K562 (cell line): ENCODE results near the gene KATNB1. TPM values are rescaled to one million over a fixed set of nuclear protein-coding genes. Genes with fewer than 3 reads are reported as not detected.

Experiments used
- CBFA2T2 ChIP-seq: fragments of 450-650 bp; conservative IDR thresholded peaks from 2 replicates; pipeline ENCODE4 v1.6.1; 2017; ENCODE audit warnings: mild to moderate bottlenecking
- ELF2 ChIP-seq: fragments of 250-450 bp; sonication (Bioruptor Pico); IDR thresholded peaks from 2 replicates; pipeline ENCODE4 v1.5.0; 2021; ENCODE audit warnings: mild to moderate bottlenecking
- HDAC1 ChIP-seq, 2 experiments: fragments of 450-650 bp; IDR thresholded peaks; 2 replicates each; pipeline ENCODE4 v1.6.1; 2016 to 2017; ENCODE audit warnings: inconsistent platforms in 1 of 2, mild to moderate bottlenecking in 1 of 2, moderate library complexity in 1 of 2
- HDAC3 ChIP-seq: fragments of 450-650 bp; IDR thresholded peaks from 2 replicates; pipeline ENCODE4 v1.6.1; 2018; ENCODE audit warnings: borderline replicate concordance, mild to moderate bottlenecking, moderate library complexity; ENCODE audit not compliant: partially characterized antibody
- HDAC8 ChIP-seq: fragments of 450-650 bp; IDR thresholded peaks from 2 replicates; pipeline ENCODE4 v1.6.1; 2016; ENCODE audit warnings: mild to moderate bottlenecking, missing genetic modification characterization, moderate library complexity, missing compliant biosample characterization
- HMGXB4 ChIP-seq: sonication (generic); formaldehyde crosslinking; IDR thresholded peaks from 2 replicates; pipeline ENCODE4 v1.8.1; 2023; ENCODE audit warnings: mild to moderate bottlenecking, missing genetic modification reagents
- NFATC3 ChIP-seq: fragments of 450-650 bp; IDR thresholded peaks from 2 replicates; pipeline ENCODE4 v1.6.1; 2017; ENCODE audit warnings: mild to moderate bottlenecking
- NFIX ChIP-seq: fragments of 250-450 bp; sonication (Bioruptor Pico); IDR thresholded peaks from 2 replicates; pipeline ENCODE4 v1.4.0; 2020; ENCODE audit warnings: low read depth, mild to moderate bottlenecking, moderate library complexity
- RNF219 ChIP-seq: fragments of 250-450 bp; sonication (Bioruptor Pico); IDR thresholded peaks from 2 replicates; pipeline ENCODE4 v1.5.0; 2022; ENCODE audit warnings: mild to moderate bottlenecking
- RREB1 ChIP-seq: fragments of 250-450 bp; sonication (Bioruptor Pico); IDR thresholded peaks from 2 replicates; pipeline ENCODE4 v1.4.0; 2020
- SAFB ChIP-seq: fragments of 200-400 bp; formaldehyde crosslinking; IDR thresholded peaks from 2 replicates; pipeline ENCODE4 v1.6.1; 2017; ENCODE audit warnings: low read depth, low read length, borderline replicate concordance
- SMAD3 ChIP-seq: fragments of 450-650 bp; formaldehyde crosslinking; conservative IDR thresholded peaks from 2 replicates; pipeline ENCODE4 v1.4.0; 2020; ENCODE audit warnings: mild to moderate bottlenecking
- THAP7 ChIP-seq: fragments of 250-450 bp; sonication (Bioruptor Pico); IDR thresholded peaks from 2 replicates; pipeline ENCODE4 v1.5.0; 2021
- ZNF586 ChIP-seq: fragments of 450-650 bp; formaldehyde crosslinking; conservative IDR thresholded peaks from 2 replicates; pipeline ENCODE4 v1.4.0; 2020; ENCODE audit warnings: mild to moderate bottlenecking, moderate library complexity
- polyA plus RNA-seq, 8 experiments: library from polyadenylated mRNA; depleted of rRNA in 4 of 8; stranded (reverse) in 5 of 8; unstranded in 3 of 8; fragments of >200 nt; fragmentation: Nextera tagmentation in 2 of 8; fragmentation: Illumina TruSeq in 1 of 8; extraction: Ambion mirVana in 2 of 8; extraction: Trizol in 1 of 8; gene quantifications; 2 replicates each; pipeline versions ENCODE4 v1.2.1 to v1.2.3, GENCODE V29; 2011 to 2014; ENCODE audit warnings: inconsistent platforms in 1 of 8, missing spikeins in 1 of 8
- total RNA-seq, 7 experiments: library from RNA; depleted of rRNA in 6 of 7; stranded (reverse); fragments of >200 nt in 6 of 7; fragmentation: Illumina TruSeq in 2 of 7; extraction: Trizol in 2 of 7; gene quantifications; 2 replicates each; pipeline versions ENCODE4 v1.2.1 to v1.2.3, GENCODE V29; 2011 to 2021; ENCODE audit warnings: low replicate concordance in 1 of 7

Gene KATNB1
- total and polyA plus RNA-seq, 9 of the 15 experiments (the other 6 are each of a cell fraction or from before 2014, with no cell fraction given): 1.2 to 52.6 (median 21.9) TPM

GRCh38 chr16:57700781-57701551, 34.6 kb upstream of the KATNB1 start (continued):
- no peak for TF ChIP-seq RREB1 (CRISPR knock-in tag)
- no peak for TF ChIP-seq THAP7 (CRISPR knock-in tag)
- no peak for TF ChIP-seq HDAC1 (IDR thresholded peaks at IDR 0.05)
- TF ChIP-seq SMAD3 (CRISPR knock-in tag): no peak
- TF ChIP-seq ELF2 (CRISPR knock-in tag): no peak
- TF ChIP-seq ZNF586 (CRISPR knock-in tag): no peak
- TF ChIP-seq SAFB: no peak
- TF ChIP-seq HDAC8 (tag): no peak
- TF ChIP-seq HDAC3: peak; percentile 20
- no peak for TF ChIP-seq NFIX (CRISPR knock-in tag)
- no peak for TF ChIP-seq HMGXB4 (CRISPR knock-in tag)
- TF ChIP-seq RNF219: no peak
- no peak for TF ChIP-seq NFATC3
- TF ChIP-seq CBFA2T2: peak; percentile 54
